GM19463 (cell line): ENCODE results near the gene PKD1.

Experiments used
- ATAC-seq: cut with Tn5 transposase; IDR thresholded peaks from one replicate; pipeline ENCODE4 v1.9.1; 2021; ENCODE audit warnings: mild to moderate bottlenecking, moderate library complexity; ENCODE audit not compliant: unreplicated experiment

PKD1 gene

DNA sequence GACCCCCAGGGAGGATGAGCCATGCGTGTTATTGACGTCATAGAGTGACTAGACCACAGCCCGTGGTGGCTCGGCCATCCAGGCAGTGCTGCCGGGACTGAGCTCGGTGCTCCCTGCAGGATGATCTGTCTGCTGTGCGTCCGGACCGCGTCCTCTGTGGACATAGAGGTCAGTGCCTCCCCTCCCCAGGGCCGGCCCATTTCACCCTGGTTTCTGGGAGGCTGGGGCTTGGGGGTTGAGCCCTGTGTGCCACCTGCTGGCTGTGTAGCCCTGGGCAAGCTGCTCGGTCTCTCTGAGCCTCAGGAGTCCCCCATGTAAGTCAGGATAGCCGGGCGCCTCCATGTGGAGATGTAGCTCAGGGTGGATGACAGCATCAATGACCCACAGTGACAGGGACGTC lies 79.6 kb downstream of the PKD1 start:
- ATAC-seq: no peak

DNA sequence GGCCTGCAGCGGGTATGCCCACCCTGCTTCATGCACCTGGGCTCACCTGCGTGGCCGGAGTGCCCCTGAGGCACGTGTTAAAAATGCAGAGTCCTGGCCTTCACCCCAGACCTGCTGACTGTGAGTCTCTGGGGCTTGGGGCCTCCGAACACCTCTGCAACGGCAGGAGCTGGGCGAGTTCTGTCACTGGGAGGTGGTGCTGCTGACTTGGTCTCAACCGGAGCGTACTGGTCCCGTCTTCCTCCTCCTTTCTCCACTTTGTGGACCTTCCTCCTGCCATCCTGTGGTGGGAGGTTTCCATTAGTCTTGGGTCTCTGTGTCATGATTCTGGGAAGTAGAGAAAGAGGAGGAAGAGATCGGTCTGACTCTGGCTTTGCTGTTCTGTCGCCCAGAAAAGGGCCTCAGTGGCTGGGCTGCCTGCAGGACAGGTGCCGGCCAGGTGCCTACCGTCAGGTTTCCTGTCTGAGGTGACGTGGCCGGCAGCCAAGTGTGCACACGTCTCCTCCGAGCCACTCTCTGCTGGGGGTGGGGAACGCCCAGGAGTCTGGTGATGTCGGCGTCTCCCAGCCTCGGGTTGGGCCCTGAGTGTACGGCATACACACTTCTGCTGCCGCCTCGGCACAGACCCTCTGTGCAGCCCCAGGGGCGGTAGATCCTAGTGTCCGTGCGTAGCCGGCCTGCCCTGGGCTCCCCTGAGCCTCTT lies 81.0 kb downstream of the PKD1 start:
- ATAC-seq: no peak

DNA sequence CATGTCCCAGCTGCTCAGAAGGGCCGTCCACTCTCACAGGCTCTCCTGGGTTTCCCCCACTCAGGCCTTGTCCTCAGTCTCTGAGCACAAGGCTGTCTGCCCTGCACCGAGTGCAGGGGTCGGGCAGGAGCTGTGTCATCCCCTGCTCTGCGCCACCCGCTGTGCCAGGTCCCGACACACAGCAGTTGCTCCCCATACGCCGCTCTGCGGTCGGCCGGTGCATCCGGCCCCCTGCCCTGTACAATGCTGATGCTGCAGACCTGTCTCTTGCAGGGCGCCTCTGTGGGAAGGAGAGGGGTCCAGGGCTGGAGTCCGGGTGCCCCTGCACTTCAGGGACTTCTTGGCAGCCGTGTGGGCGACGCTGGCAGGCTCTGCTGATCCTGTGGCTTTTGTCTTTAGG lies 81.8 kb downstream of the PKD1 start:
- no peak for ATAC-seq

DNA sequence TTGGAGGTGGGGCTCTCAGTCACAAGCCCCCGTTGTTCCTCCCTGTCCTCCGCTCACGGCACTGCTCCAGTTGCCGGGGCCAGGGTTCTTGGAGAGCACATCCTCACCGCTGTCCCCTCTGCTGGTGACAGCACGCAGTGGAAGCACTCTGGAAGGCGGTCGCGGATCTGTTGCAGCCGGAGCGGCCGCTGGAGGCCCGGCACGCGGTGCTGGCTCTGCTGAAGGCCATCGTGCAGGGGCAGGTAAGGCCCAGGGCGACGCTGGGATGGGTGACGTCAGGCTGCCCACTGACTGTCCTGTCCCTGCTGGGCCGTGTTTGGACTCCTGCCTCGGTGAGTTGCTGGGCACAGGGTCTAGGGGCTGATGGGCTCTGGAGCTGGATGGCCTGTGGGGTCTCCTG lies 82.5 kb downstream of the PKD1 start:
- no peak for ATAC-seq

DNA sequence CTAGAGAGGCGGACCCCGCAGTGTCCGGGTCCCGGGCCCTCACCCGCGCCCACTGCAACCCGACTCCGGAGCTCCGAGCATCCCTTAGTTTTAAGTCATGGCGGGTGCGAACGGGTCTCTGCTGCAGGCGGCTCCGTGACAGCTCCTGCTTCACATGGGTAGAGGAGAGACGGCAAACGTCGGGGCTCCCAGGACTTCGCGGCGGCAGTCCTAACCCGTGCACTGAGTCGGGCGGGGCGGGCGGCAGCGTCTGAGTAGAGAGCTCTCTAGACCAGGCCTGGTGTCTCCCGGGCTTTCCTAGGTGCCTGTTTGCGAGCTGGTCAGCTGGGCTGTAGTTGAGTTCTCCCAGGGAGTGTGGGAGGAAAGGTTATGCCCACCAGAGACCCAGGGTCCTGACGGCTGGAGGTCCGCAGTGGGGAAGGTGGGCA lies 87.6 kb downstream of the PKD1 start:
- no peak for ATAC-seq

DNA sequence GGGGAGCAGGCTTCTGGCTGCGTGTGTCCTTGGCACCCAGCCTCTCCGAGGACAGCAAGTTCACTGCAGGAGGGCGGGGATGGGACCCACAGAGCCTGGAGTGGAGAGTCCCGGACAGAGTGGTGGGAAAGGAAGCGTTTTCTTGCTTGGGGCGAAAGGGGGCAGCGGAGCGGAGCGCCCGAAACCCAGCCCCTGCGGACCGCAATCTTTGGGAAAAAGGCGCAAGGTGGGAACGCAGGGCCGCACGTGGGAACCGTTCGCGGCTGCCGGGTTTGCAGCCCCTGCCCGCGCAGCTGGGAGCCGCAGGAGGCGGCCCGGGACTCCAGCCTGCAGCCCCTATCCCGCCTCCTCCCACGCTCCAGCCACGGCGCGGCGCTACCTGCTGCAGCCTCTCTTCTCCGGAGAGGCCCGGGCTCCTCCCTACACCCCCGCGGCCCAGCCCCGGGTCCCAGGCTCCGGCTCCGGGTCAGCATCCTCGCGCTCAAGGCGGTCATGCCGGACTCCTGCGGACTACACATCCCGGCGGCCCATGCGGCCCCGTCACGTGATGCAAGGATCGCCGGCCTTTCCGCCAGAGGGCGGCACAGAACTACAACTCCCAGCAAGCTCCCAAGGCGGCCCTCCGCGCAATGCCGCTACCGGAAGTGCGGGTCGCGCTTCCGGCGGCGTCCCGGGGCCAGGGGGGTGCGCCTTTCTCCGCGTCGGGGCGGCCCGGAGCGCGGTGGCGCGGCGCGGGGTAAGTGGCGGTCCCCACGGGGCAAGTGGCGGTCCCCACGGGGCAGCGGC lies 88.2 kb downstream of the PKD1 start, which contains the start of the genes NTHL1 and TSC2:
NTHL1 (minus strand) TSS at position 505 of the 786 bp plus-strand sequence; CDS start at position 494, 11 bp downstream.
TSC2 (plus strand) TSS at position 656 of the 786 bp plus-strand sequence. CDS start 631 bp downstream, outside the sequence.
- peak; percentile 90 for ATAC-seq

DNA sequence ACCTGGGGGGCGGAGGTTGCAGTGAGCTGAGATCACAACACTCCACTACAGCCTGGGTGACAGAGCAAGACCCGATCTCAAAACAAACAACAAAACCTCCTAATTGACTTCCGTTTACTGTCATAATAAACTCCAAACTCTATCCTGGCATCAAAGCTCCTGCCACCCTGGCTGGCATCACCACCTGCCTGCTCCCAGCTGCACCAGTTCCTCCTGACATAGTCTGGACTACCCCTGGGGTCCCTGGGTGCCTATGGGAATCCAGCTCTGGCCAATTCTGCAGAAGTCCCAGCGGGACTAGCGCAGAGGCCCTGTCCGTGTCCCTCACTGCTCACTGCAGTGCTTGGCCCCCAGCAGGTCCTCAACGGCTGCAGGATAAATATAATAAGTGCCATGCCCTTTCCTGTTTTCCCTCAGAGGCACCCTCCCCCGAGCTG lies 88.8 kb downstream of the PKD1 start:
- no peak for ATAC-seq

DNA sequence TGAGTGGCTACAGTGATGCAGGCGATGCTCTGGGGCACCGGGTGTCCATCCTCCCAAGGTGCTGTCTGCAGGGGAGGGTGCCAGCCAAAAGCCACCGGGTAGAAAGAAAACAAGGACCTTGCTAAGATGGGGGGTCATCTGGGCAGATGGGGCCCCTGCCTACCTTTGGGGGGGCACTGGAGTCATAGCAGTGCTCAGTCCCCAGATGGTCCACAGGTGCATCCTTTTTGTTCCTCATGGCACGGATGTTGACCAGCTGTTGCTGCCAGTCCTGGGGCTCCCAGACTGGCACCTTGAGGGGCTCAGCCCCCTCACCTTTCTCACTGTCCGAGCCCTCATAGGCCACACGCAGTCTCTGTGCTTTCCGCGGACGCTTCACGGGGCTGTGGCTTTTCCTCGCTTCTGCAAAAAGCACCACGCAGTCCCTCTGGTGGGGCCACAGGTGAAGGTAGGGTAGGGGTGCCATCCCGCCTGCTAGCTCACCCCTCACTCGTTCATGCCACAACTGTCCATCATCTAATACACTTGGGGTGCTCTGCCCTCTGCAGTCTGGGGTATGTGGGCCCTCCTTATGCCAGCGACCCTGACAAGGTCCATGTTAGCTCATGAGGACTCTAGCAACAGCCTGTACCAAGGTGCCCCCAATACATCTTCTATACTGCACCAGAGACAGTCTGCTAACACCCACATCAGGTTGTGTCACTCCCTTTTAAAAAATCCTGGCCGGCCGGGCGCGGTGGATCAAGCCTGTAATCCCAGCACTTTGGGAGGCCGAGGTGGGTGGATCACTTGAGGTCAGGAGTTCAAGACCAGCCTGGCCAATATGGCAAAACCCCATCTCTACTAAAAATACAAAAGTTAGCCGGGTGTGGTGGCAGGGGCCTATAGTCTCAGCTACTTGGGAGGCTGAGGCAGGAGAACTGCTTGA lies 89.5 kb downstream of the PKD1 start:
- ATAC-seq: no peak

DNA sequence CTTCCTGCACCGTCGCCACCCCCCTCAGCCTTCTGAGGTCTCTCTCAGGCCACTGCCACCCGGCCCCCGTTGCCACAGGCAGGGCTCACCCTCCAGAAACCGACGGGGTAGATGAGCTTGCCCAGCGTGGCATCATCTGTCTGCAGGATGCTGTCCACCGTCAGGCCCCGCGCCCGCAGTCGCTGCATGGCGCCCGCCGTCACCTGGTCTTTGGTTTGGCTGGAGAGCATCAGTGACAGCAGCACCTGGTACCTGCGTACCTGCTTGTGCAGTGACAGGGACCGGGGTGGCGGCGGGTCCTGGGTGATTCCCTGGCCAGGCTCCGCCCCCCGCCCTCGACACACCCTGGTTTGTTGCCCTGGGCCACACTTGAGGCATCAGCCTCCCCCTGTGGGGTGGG lies 91.2 kb downstream of the PKD1 start:
- no peak for ATAC-seq

DNA sequence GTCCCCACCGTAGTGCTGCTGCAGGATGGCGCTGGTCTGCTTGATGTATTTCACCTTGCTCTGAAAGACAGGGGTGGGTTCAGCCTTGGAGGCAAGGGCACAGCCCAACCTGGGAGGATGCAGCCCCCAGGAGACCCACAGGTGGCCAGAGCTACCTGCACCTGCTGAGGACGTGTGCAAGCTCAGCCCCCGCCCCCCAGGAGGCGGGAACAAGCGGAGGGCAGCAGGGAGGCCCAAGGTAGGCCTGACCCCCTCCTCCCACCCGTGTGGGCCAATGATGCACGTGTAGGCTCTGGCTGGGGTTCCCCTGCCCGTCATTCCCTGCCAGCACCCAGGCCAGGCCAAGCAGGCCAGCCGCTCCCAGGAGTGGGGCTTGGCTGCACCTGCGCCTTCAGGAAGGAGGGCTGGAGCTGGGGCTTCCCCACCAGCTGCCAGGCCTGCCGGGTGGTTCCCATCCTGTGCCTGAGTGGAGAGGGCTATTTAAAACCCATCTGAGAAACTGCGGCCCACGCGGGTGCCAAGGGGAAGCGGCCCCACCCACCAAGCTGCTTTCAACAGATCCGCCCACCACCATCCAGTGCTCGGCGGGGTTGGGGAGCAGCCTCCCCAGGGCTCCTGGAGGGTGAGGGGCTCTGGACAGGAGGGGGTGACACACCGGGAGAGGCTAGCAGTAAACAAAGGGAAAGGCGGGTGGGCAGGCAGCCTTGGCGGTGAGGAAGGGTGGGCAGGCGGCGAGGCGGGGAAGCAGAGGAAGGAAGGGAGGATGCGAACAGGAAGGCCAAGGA lies 91.8 kb downstream of the PKD1 start:
- no peak for ATAC-seq

DNA sequence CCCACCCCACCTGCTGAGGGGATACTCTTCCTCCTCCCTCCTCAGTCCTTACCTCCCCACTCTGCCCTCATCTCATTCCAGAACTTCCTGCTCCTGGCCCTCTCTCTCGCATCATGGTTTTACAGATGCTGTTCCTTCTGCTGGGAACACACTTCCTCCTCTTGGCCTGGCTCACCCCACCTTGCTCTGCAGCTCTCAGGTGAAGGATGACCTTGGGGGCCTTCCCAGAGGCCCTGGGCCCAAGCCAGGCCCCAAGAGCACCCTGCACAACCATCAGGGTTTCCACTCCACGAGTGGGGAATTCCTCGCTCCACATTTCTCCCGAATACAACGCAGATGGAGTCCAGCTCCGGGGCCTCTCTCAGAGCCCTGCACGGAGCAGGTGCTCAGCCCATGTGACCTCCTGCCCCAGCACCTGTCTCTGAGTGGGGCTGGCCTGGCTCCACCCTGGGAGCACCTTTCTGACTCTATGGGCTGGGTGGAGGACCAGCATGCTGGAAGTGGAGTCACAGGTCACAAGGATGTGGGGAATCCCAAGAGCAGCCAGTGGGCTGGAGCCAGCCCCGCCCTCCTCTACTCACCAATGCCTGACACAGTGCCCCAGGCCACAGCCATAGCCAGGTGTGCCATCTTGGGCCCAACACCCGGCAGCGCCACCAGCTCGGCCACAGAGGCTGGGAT lies 92.6 kb downstream of the PKD1 start:
- no peak for ATAC-seq

DNA sequence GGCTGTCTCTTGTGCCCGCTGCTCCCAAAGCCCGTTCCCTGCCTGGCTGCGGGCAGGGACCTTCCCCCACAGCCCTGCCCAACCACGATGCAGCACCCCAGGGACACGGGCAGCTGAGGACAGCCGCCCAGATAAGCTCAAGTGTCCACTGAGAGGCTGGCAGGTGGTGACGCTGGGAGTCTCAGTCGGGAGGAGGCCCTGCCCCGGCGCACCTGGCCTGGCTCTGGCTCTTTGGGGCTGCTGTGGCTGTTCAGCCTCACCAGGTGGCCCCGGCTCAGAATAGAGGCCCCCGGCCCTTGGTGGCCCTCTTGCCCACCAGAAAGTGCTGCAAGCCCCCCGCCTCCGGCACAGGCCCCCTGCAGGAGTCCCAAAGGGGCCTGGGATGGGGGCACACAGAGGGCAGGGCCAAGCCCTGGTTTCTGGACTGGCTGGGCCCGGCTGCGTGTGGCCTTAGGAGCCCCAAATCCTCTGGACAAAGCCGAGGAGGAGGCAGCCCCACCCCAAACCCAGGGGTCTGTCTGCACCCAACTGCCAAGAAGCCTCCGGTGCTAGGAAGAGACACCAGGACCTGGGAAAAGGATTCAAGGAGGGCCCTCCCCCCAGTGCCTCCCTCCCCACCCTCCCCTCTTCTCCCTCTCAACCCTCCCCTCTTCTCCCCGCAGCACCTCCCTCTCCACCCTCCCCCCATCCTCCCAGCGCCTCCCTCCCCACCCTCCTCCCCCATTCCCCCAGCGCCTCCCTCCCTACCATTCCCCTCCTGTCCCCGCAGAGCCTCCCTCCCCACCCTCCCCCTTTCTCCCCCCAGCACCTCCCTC lies 93.3 kb downstream of the PKD1 start:
- no peak for ATAC-seq

DNA sequence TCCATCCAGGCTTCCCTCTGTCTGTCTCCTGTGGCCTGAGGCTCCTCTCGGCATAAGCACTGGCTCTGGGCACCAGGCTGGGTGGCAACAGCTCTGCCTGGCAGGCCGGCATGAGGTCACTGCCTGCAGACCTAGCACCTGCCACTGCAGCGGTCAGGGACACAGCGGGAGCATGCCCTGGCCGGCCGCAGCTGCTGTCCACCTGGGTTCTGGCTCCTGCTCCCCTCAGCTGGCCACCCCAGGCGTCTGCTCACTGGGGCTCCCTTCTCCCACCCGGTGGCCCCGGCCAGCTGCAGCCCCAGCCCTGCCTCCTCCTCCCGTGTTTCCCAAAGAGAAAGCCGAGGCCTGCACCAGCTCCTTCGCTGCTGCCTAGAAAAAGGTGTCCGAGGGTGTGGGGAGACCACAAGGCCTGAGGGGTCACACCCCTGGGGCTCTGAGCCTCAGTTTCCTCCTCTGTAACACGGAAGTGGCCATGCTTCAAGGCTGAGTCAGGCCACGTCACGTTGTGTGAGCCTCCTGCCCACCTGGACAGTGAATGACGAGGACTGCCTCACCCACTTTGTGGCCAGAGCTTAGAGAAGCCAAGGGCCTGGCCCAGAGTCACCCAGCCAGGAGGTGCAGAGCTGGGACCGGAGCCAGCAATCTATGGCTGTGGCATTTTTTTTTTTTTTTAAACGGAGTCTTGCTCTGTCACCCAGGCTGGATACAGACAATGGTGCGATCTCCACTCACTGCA lies 94.7 kb downstream of the PKD1 start:
- ATAC-seq: no peak

DNA sequence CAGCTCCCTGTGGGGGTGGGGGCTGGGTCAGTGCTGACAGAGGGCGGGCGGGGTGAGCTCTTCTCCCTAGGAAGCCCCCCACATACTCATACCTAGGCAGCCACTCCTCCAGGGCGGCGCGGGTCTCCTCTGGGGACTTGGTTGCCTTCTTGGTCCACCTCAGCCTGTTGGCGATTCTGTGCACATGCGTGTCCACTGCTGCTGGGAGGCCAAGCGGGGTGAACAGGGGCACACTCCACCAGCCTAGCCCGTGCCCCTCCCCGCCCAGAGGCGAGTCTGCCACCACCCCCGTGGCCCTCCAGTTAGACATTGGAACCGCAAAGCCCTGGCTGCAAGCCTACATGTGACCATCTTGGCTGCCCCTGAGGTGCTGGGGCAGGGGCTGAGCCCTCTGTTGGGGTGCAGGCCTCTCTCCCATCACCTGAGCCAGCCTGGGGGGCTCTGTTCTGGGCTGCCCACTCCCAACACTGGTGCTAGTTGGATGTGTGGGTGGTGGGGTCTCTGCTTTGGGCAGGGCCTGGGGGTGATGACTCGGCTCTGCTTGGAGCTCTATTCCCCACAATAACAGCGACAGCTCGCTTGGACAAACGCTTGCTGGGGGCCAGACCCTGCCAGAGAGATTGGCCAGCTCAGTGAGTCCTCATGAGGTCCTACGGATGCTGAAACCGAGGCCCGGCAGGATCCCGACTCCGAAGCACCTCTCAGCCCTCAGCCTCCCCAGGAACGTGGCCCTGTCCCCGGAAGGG lies 95.5 kb downstream of the PKD1 start:
- ATAC-seq: no peak

DNA sequence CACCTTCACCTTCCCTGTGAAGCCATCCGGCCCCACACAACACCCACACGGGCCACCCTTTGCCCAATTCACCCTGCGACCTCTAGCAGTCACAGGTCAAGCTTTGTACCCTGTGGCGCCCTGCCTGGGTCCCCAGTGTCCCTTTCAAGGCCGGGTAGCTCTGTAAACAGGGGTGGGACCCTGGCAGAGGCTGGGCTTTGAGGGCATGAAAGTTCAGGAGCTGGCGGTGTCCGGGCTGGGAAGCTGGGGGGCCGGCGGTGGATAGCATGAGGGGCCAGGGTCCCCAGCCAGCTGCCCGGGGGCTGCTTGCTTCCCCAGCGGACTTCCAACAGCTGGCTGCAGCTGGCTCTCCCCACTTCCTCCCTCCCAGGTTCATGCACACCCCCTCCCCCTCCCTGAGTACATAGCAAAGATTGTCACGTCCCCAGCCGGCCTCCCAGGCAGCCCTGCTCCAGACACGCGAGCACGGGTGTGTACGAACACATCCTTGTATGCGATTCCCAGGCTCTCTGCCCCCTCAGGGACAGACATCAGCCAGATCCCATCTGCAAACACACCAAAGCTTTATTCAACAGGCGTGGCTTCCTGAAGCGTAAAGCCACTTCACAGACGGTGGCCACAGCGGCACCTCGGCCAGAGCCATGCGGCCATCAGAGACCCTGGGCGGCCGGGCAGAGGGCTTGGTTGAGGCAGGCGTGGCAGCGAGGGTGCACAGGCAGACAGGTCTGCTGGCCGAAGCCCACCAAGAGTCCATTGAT lies 96.2 kb downstream of the PKD1 start:
- ATAC-seq: no peak
